Measurements from ENCODE around the gene FBXO10.

FBXO10 gene

GRCh38 chr9:37508135-37508833 lies 67.9 kb downstream of the FBXO10 start:
- Histone ChIP-seq H3K4me1 (ENCODE audit: control insufficient read depth, insufficient read depth, low read depth, low read length) (no peaks in the 10 kb centered on the region), H2BK120ac (ENCODE audit: low read depth, low read length) (no peak overlapping the region), H3K4ac (ENCODE audit: low read depth in 1 of 2, low read length in 2 of 2) (no peak overlapping the region), H3K27me3 (ENCODE audit: control insufficient read depth in 1 of 2, insufficient read depth in 1 of 2, low read length in 2 of 2) (no peaks in the 10 kb centered on the region), H2BK15ac (ENCODE audit: low read depth, poor library complexity, severe bottlenecking) (no peak overlapping the region), H3K4me2 (ENCODE audit: low read length, poor library complexity, severe bottlenecking) (no peak overlapping the region), H2AFZ (ENCODE audit: low read depth, low read length) (no peak overlapping the region), H2AK5ac (ENCODE audit: low read length, severe bottlenecking) (no peak overlapping the region), H3K18ac (ENCODE audit: low read depth in 1 of 2, low read length in 2 of 2) (no peak overlapping the region), H3K23ac (ENCODE audit: low read length in 2 of 2) (no peak overlapping the region), H4K91ac (ENCODE audit: low read length) (no peak overlapping the region), H3K79me1 (replicated peaks; ENCODE audit: low read length, poor library complexity, severe bottlenecking) (no peaks in the 10 kb centered on the region), H2BK12ac (ENCODE audit: low read length in 2 of 2) (no peak overlapping the region), H3K14ac (ENCODE audit: low read length in 2 of 2) (no peak overlapping the region), H3K9ac (ENCODE audit: low read length) (no peak overlapping the region), H4K8ac (ENCODE audit: low read length) (no peak overlapping the region), H3K9me3 (ENCODE audit: control insufficient read depth, low read length) (no peaks in the 10 kb centered on the region), H3K36me3 (ENCODE audit: control insufficient read depth in 1 of 2, insufficient read depth in 2 of 2, low read depth in 1 of 2, low read length in 2 of 2) (peaks cover 49 to 75% of the 10 kb centered on the region in 2 experiments), H2BK5ac (ENCODE audit: low read depth, low read length, poor library complexity, severe bottlenecking) (no peak overlapping the region), H3K4me3 (ENCODE audit: insufficient read depth in 1 of 2, low read depth in 1 of 2, low read length in 2 of 2) (no peak overlapping the region), H3K27ac (ENCODE audit: low read length, poor library complexity, severe bottlenecking) (no peak overlapping the region)
- peak; percentile 9 for DNase-seq
- 94% methylated on average over 5 of the region's 5 CpGs for WGBS

- Histone ChIP-seq H2BK5ac (ENCODE audit: low read depth, low read length, poor library complexity, severe bottlenecking) (no peak overlapping the region), H4K8ac (ENCODE audit: low read length) (peak overlapping the region; percentile 40), H2AK5ac (ENCODE audit: low read length, severe bottlenecking) (no peak overlapping the region), H3K23ac (ENCODE audit: low read length in 2 of 2) (no peak overlapping the region), H2BK15ac (ENCODE audit: low read depth, poor library complexity, severe bottlenecking) (no peak overlapping the region), H3K9ac (ENCODE audit: low read length) (no peak overlapping the region), H3K4me1 (ENCODE audit: control insufficient read depth, insufficient read depth, low read depth, low read length) (no peaks in the 10 kb centered on the region), H2BK120ac (ENCODE audit: low read depth, low read length) (no peak overlapping the region), H3K4me2 (ENCODE audit: low read length, poor library complexity, severe bottlenecking) (no peak overlapping the region), H3K4ac (ENCODE audit: low read depth in 1 of 2, low read length in 2 of 2) (no peak overlapping the region), H2AFZ (ENCODE audit: low read depth, low read length) (no peak overlapping the region), H2BK12ac (ENCODE audit: low read length in 2 of 2) (no peak overlapping the region), H3K4me3 (ENCODE audit: insufficient read depth in 1 of 2, low read depth in 1 of 2, low read length in 2 of 2) (no peak overlapping the region), H3K14ac (ENCODE audit: low read length in 2 of 2) (no peak overlapping the region), H4K91ac (ENCODE audit: low read length) (no peak overlapping the region), H3K27me3 (ENCODE audit: control insufficient read depth in 1 of 2, insufficient read depth in 1 of 2, low read length in 2 of 2) (no peaks in the 10 kb centered on the region), H3K9me3 (ENCODE audit: control insufficient read depth, low read length) (no peaks in the 10 kb centered on the region), H3K79me1 (replicated peaks; ENCODE audit: low read length, poor library complexity, severe bottlenecking) (no peaks in the 10 kb centered on the region), H3K36me3 (ENCODE audit: control insufficient read depth in 1 of 2, insufficient read depth in 2 of 2, low read depth in 1 of 2, low read length in 2 of 2) (peaks cover 56 to 75% of the 10 kb centered on the region in 2 experiments), H3K27ac (ENCODE audit: low read length, poor library complexity, severe bottlenecking) (no peak overlapping the region), H3K18ac (ENCODE audit: low read depth in 1 of 2, low read length in 2 of 2) (no peak overlapping the region)
- no peak for DNase-seq
- WGBS, result 96% methylated on average over 11 of the region's 11 CpGs
Observed at GRCh38 chr9:37507566-37508134, 68.5 kb downstream of the FBXO10 start.

- Histone ChIP-seq H3K4me3 (ENCODE audit: insufficient read depth in 1 of 2, low read depth in 1 of 2, low read length in 2 of 2) (no peak overlapping the region), H3K79me1 (replicated peaks; ENCODE audit: low read length, poor library complexity, severe bottlenecking) (peaks cover 5% of the 10 kb centered on the region), H2AK5ac (ENCODE audit: low read length, severe bottlenecking) (no peak overlapping the region), H3K4ac (ENCODE audit: low read depth in 1 of 2, low read length in 2 of 2) (peak overlapping the region in 1 of 2 experiments; percentile 21), H2BK12ac (ENCODE audit: low read length in 2 of 2) (no peak overlapping the region), H3K18ac (ENCODE audit: low read depth in 1 of 2, low read length in 2 of 2) (no peak overlapping the region), H3K9me3 (ENCODE audit: control insufficient read depth, low read length) (no peaks in the 10 kb centered on the region), H2BK15ac (ENCODE audit: low read depth, poor library complexity, severe bottlenecking) (no peak overlapping the region), H3K27me3 (ENCODE audit: control insufficient read depth in 1 of 2, insufficient read depth in 1 of 2, low read length in 2 of 2) (no peaks in the 10 kb centered on the region), H3K9ac (ENCODE audit: low read length) (no peak overlapping the region), H4K8ac (ENCODE audit: low read length) (no peak overlapping the region), H3K23ac (ENCODE audit: low read length in 2 of 2) (no peak overlapping the region), H4K91ac (ENCODE audit: low read length) (no peak overlapping the region), H2AFZ (ENCODE audit: low read depth, low read length) (no peak overlapping the region), H3K4me2 (ENCODE audit: low read length, poor library complexity, severe bottlenecking) (no peak overlapping the region), H3K36me3 (ENCODE audit: control insufficient read depth in 1 of 2, insufficient read depth in 2 of 2, low read depth in 1 of 2, low read length in 2 of 2) (peaks cover 57 to 80% of the 10 kb centered on the region in 2 experiments), H3K27ac (ENCODE audit: low read length, poor library complexity, severe bottlenecking) (no peak overlapping the region), H3K14ac (ENCODE audit: low read length in 2 of 2) (no peak overlapping the region), H2BK120ac (ENCODE audit: low read depth, low read length) (no peak overlapping the region), H3K4me1 (ENCODE audit: control insufficient read depth, insufficient read depth, low read depth, low read length) (no peaks in the 10 kb centered on the region), H2BK5ac (ENCODE audit: low read depth, low read length, poor library complexity, severe bottlenecking) (no peak overlapping the region)
- 100% methylated on average over 3 of the region's 5 CpGs for WGBS
- DNase-seq, result no peak
Observed at GRCh38 chr9:37504605-37505004, 71.6 kb downstream of the FBXO10 start.

GRCh38 chr9:37503736-37504135 lies 72.4 kb downstream of the FBXO10 start:
- H3K9me3 ChIP-seq (ENCODE audit: control insufficient read depth, low read length), result no peaks in the 10 kb centered on the region
- no peak overlapping the region for H4K8ac ChIP-seq (ENCODE audit: low read length)
- no peak overlapping the region for H2AFZ ChIP-seq (ENCODE audit: low read depth, low read length)
- H3K27me3 ChIP-seq (ENCODE audit: control insufficient read depth in 1 of 2, insufficient read depth in 1 of 2, low read length in 2 of 2), result no peaks in the 10 kb centered on the region
- no peak overlapping the region for H3K27ac ChIP-seq (ENCODE audit: low read length, poor library complexity, severe bottlenecking)
- H2AK5ac ChIP-seq (ENCODE audit: low read length, severe bottlenecking), result no peak overlapping the region
- no peak overlapping the region for H3K4ac ChIP-seq (ENCODE audit: low read depth in 1 of 2, low read length in 2 of 2)
- H2BK12ac ChIP-seq (ENCODE audit: low read length in 2 of 2), result no peak overlapping the region
- no peak overlapping the region for H4K91ac ChIP-seq (ENCODE audit: low read length)
- peaks cover 56 to 81% of the 10 kb centered on the region in 2 experiments for H3K36me3 ChIP-seq (ENCODE audit: control insufficient read depth in 1 of 2, insufficient read depth in 2 of 2, low read depth in 1 of 2, low read length in 2 of 2)
- no peak overlapping the region for H2BK15ac ChIP-seq (ENCODE audit: low read depth, poor library complexity, severe bottlenecking)
- H3K4me3 ChIP-seq (ENCODE audit: insufficient read depth in 1 of 2, low read depth in 1 of 2, low read length in 2 of 2), result no peak overlapping the region
- 88% methylated on average over 3 of the region's 3 CpGs for WGBS
- H2BK5ac ChIP-seq (ENCODE audit: low read depth, low read length, poor library complexity, severe bottlenecking), result no peak overlapping the region
- H3K4me1 ChIP-seq (ENCODE audit: control insufficient read depth, insufficient read depth, low read depth, low read length), result no peaks in the 10 kb centered on the region
- peaks cover 8% of the 10 kb centered on the region for H3K79me1 ChIP-seq (replicated peaks; ENCODE audit: low read length, poor library complexity, severe bottlenecking)
- H3K9ac ChIP-seq (ENCODE audit: low read length), result no peak overlapping the region
- no peak overlapping the region for H3K4me2 ChIP-seq (ENCODE audit: low read length, poor library complexity, severe bottlenecking)
- H3K14ac ChIP-seq (ENCODE audit: low read length in 2 of 2), result no peak overlapping the region
- H2BK120ac ChIP-seq (ENCODE audit: low read depth, low read length), result no peak overlapping the region
- no peak overlapping the region for H3K23ac ChIP-seq (ENCODE audit: low read length in 2 of 2)
- no peak overlapping the region for H3K18ac ChIP-seq (ENCODE audit: low read depth in 1 of 2, low read length in 2 of 2)
- peak; percentile 29 for DNase-seq

Measured in mesenchymal stem cell (in vitro differentiated cells and primary cell).